OCI-LY3 (cell line): ENCODE measurements around the gene OR8S1.

Experiments used
- CTCF ChIP-seq: fragments of 200-600, 300-600 bp; sonication (generic); IDR thresholded peaks from 2 replicates; pipeline ENCODE4 v1.5.1; 2014; ENCODE audit warnings: antibody characterized with exemption, low read length, low read depth
- EZH2phosphoT487 ChIP-seq: fragments of 200-600 bp; shearing (Covaris generic); IDR thresholded peaks from 2 replicates; pipeline ENCODE4 v1.6.1; 2018; ENCODE audit warnings: antibody characterized with exemption, mixed run types, low read depth

- TF ChIP-seq CTCF (no peak), EZH2phosphoT487 (no peak)
Measured at GRCh38 chr12:48572326-48572725, 46.9 kb downstream of the OR8S1 start.
